Neural cell (in vitro differentiated cells): ENCODE measurements around the gene CEACAM21.

Experiments
- EP300 ChIP-seq: fragments of 450-650 bp; conservative IDR thresholded peaks from 2 replicates; pipeline ENCODE4 v1.6.1; 2014; ENCODE audit warnings: antibody characterized with exemption, mild to moderate bottlenecking, moderate library complexity; ENCODE audit not compliant: poor library complexity, severe bottlenecking
- TF ChIP-seq, protein P1 (sequence below): IDR thresholded peaks from 2 replicates; pipeline ENCODE4 v1.6.1; 2012; ENCODE audit warnings: borderline replicate concordance
- TF ChIP-seq, protein P2 (sequence below): fragments of 450-650 bp; IDR thresholded peaks from 2 replicates; pipeline ENCODE4 v1.5.1; 2014; ENCODE audit warnings: antibody characterized with exemption, mild to moderate bottlenecking, moderate library complexity; ENCODE audit not compliant: poor library complexity, severe bottlenecking

DNA sequence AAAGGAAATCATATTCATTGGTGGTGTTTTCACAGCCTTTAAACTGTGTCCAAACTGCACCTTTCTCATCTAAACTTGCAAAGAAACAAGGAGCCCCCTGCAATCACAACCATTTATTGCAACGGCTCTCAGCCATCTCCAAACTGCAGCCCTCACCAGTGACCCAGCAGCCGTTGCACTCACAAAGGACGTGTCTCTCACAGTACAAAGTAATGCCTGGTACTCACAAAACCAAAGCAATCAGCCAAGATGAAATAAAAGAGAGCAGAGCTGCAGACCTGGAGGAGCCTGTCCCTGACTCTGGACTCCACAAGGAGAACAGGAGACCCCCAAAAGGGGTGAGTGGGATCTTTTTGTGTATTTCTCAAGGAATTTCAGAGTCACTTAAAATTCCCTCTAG is 20.2 kb upstream of the CEACAM21 start:
- TF ChIP-seq EP300: no peak
- TF ChIP-seq, protein P1, sequence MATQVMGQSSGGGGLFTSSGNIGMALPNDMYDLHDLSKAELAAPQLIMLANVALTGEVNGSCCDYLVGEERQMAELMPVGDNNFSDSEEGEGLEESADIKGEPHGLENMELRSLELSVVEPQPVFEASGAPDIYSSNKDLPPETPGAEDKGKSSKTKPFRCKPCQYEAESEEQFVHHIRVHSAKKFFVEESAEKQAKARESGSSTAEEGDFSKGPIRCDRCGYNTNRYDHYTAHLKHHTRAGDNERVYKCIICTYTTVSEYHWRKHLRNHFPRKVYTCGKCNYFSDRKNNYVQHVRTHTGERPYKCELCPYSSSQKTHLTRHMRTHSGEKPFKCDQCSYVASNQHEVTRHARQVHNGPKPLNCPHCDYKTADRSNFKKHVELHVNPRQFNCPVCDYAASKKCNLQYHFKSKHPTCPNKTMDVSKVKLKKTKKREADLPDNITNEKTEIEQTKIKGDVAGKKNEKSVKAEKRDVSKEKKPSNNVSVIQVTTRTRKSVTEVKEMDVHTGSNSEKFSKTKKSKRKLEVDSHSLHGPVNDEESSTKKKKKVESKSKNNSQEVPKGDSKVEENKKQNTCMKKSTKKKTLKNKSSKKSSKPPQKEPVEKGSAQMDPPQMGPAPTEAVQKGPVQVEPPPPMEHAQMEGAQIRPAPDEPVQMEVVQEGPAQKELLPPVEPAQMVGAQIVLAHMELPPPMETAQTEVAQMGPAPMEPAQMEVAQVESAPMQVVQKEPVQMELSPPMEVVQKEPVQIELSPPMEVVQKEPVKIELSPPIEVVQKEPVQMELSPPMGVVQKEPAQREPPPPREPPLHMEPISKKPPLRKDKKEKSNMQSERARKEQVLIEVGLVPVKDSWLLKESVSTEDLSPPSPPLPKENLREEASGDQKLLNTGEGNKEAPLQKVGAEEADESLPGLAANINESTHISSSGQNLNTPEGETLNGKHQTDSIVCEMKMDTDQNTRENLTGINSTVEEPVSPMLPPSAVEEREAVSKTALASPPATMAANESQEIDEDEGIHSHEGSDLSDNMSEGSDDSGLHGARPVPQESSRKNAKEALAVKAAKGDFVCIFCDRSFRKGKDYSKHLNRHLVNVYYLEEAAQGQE: no peak
- TF ChIP-seq, protein P2, sequence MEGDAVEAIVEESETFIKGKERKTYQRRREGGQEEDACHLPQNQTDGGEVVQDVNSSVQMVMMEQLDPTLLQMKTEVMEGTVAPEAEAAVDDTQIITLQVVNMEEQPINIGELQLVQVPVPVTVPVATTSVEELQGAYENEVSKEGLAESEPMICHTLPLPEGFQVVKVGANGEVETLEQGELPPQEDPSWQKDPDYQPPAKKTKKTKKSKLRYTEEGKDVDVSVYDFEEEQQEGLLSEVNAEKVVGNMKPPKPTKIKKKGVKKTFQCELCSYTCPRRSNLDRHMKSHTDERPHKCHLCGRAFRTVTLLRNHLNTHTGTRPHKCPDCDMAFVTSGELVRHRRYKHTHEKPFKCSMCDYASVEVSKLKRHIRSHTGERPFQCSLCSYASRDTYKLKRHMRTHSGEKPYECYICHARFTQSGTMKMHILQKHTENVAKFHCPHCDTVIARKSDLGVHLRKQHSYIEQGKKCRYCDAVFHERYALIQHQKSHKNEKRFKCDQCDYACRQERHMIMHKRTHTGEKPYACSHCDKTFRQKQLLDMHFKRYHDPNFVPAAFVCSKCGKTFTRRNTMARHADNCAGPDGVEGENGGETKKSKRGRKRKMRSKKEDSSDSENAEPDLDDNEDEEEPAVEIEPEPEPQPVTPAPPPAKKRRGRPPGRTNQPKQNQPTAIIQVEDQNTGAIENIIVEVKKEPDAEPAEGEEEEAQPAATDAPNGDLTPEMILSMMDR: no peak
